MCF 10A (cell line): ENCODE measurements around the gene UBAP1L. TPM values are rescaled to one million over a fixed set of nuclear protein-coding genes. Genes with fewer than 3 reads are reported as not detected.

Experiments
- BruUV-seq: library from RNA; stranded (reverse); fragments of 400-500 nt; replicated peaks from 2 replicates; lab custom pipeline; 2021; lab: Mats Ljungman, UMichigan
- CTCF ChIA-PET: fragments of 300-600 bp; sonication (Branson Sonifier 250); formaldehyde crosslinking; extraction: SDS; loops from one replicate; lab custom pipeline; 2021; ENCODE audit warnings: antibody characterized with exemption, inconsistent platforms; lab: Yijun Ruan, JAX
- POLR2A ChIA-PET: fragments of 300-600, 350-650 bp; sonication (Branson Sonifier 250); formaldehyde crosslinking; extraction: SDS; loops from one replicate; lab custom pipeline; 2020; ENCODE audit warnings: antibody characterized with exemption, inconsistent platforms; lab: Yijun Ruan, JAX
- DNase-seq: peaks from one replicate; pipeline ENCODE4 v3.0.0-alpha.2; 2018; ENCODE audit not compliant: unreplicated experiment
- H3K27ac Mint-ChIP-seq: one replicate; pipeline ENCODE4 v1.8.0; 2022; ENCODE audit warnings: mild to moderate bottlenecking, low read depth, mixed read lengths; ENCODE audit not compliant: unreplicated experiment
- H3K27me3 Mint-ChIP-seq: one replicate; pipeline ENCODE4 v1.8.0; 2022; ENCODE audit warnings: mixed read lengths; ENCODE audit not compliant: insufficient read depth, unreplicated experiment
- H3K36me3 Mint-ChIP-seq: one replicate; pipeline ENCODE4 v1.8.0; 2022; ENCODE audit warnings: mild to moderate bottlenecking, moderate library complexity, mixed read lengths; ENCODE audit not compliant: insufficient read depth, unreplicated experiment
- H3K4me1 Mint-ChIP-seq: one replicate; pipeline ENCODE4 v1.8.0; 2022; ENCODE audit warnings: mixed read lengths; ENCODE audit not compliant: insufficient read depth, unreplicated experiment
- H3K4me3 Mint-ChIP-seq: one replicate; pipeline ENCODE4 v1.8.0; 2022; ENCODE audit warnings: mild to moderate bottlenecking, moderate library complexity, mixed read lengths; ENCODE audit not compliant: unreplicated experiment
- H3K9me3 Mint-ChIP-seq: one replicate; pipeline ENCODE4 v1.8.0; 2022; ENCODE audit warnings: mixed read lengths; ENCODE audit not compliant: unreplicated experiment
- CTCF ChIP-seq: fragments of 200-600 bp; IDR thresholded peaks from one replicate; pipeline ENCODE4 v1.8.0; 2022; ENCODE audit warnings: antibody characterized with exemption, mild to moderate bottlenecking; ENCODE audit not compliant: unreplicated experiment
- intact Hi-C: fragments of 100-400 bp; cut with micrococcal nuclease; formaldehyde crosslinking; loops from 2 replicates; pipeline ENCODE4 v1.14.1; 2022
- total RNA-seq: library from RNA; stranded (reverse); gene quantifications from 2 replicates; pipeline ENCODE4 v1.2.3, GENCODE V29; 2022

The UBAP1L gene
- total RNA-seq, 1 experiment from 2014 or later: 3.0 TPM

- Mint-ChIP-seq H3K27me3 (peaks cover 35% of the 10 kb centered on the region), H3K27ac (no peak overlapping the region), H3K9me3 (no peaks in the 10 kb centered on the region), H3K4me1 (peaks cover 6% of the 10 kb centered on the region), H3K36me3 (no peaks in the 10 kb centered on the region), H3K4me3 (no peak overlapping the region)
- no TSS peak for BruUV-seq
- DNase-seq: no peak
- CTCF ChIA-PET: interaction anchor here (0.6 to 1.9 kb wide), 5 partner anchors 13 to 111 kb away, joined by 3 to 5 read pairs (median 4); no protein-coding TSS in a partner anchor
- POLR2A ChIA-PET: no interaction called here
- no peak for TF ChIP-seq CTCF
- intact Hi-C loops: no loop called here
Measured at GRCh38 chr15:65069179-65069578, 45.8 kb downstream of the UBAP1L start.

GRCh38 chr15:65068403-65068788 lies 46.6 kb downstream of the UBAP1L start:
- H3K27me3 Mint-ChIP-seq: peaks cover 35% of the 10 kb centered on the region
- ChIA-PET CTCF (interaction anchor here (0.6 to 1.9 kb wide), 2 partner anchors 14 to 17 kb away, joined by 3 to 4 read pairs; no protein-coding TSS in a partner anchor), POLR2A (no interaction called here)
- H3K27ac Mint-ChIP-seq: no peak overlapping the region
- H3K4me1 Mint-ChIP-seq: peaks cover 6% of the 10 kb centered on the region
- no peaks in the 10 kb centered on the region for H3K36me3 Mint-ChIP-seq
- TF ChIP-seq CTCF: no peak
- DNase-seq: no peak
- H3K4me3 Mint-ChIP-seq: no peak overlapping the region
- no TSS peak for BruUV-seq
- intact Hi-C loops: no loop called here
- no peaks in the 10 kb centered on the region for H3K9me3 Mint-ChIP-seq

GRCh38 chr15:65067645-65068402 lies 47.2 kb downstream of the UBAP1L start, which contains the start of gene RASL12:
TSS of gene RASL12 (minus strand) at chr15:65067991. CDS start at chr15:65067835, 156 bp downstream.
- DNase-seq: no peak
- ChIA-PET CTCF (interaction anchor here (0.6 to 1.9 kb wide), 4 partner anchors 8 to 42 kb away, joined by 3 to 4 read pairs (median 4); partner anchors contain the start of gene KBTBD13), POLR2A (no interaction called here)
- no peak for TF ChIP-seq CTCF
- H3K36me3 Mint-ChIP-seq: no peaks in the 10 kb centered on the region
- intact Hi-C loops: no loop called here
- H3K27ac Mint-ChIP-seq: no peak within 1 kb of the TSS
- H3K27me3 Mint-ChIP-seq: peaks cover 35% of the 10 kb centered on the region
- no peaks in the 10 kb centered on the region for H3K9me3 Mint-ChIP-seq
- no peak within 1 kb of the TSS for H3K4me3 Mint-ChIP-seq
- no TSS peak for BruUV-seq
- peaks cover 6% of the 10 kb centered on the region for H3K4me1 Mint-ChIP-seq

- BruUV-seq: no TSS peak
- intact Hi-C loops: no loop called here
- Mint-ChIP-seq H3K36me3 (no peaks in the 10 kb centered on the region), H3K4me3 (no peak overlapping the region), H3K27ac (no peak overlapping the region), H3K27me3 (peaks cover 35% of the 10 kb centered on the region), H3K9me3 (no peaks in the 10 kb centered on the region), H3K4me1 (peaks cover 6% of the 10 kb centered on the region)
- TF ChIP-seq CTCF: no peak
- ChIA-PET CTCF (interaction anchor here (0.6 to 0.9 kb wide), 3 partner anchors 9 to 41 kb away, joined by 3 to 6 read pairs (median 4); partner anchors contain the start of gene KBTBD13), POLR2A (no interaction called here)
- DNase-seq: no peak
Measured at GRCh38 chr15:65067317-65067644, 47.7 kb downstream of the UBAP1L start.
